ENCODE data around the gene SLC27A1. TPM values are rescaled to one million over a fixed set of nuclear protein-coding genes. Genes with fewer than 3 reads are reported as not detected.

Gene SLC27A1
- total RNA-seq, result 36.1 and 44.5 TPM in 2 replicates

DNA sequence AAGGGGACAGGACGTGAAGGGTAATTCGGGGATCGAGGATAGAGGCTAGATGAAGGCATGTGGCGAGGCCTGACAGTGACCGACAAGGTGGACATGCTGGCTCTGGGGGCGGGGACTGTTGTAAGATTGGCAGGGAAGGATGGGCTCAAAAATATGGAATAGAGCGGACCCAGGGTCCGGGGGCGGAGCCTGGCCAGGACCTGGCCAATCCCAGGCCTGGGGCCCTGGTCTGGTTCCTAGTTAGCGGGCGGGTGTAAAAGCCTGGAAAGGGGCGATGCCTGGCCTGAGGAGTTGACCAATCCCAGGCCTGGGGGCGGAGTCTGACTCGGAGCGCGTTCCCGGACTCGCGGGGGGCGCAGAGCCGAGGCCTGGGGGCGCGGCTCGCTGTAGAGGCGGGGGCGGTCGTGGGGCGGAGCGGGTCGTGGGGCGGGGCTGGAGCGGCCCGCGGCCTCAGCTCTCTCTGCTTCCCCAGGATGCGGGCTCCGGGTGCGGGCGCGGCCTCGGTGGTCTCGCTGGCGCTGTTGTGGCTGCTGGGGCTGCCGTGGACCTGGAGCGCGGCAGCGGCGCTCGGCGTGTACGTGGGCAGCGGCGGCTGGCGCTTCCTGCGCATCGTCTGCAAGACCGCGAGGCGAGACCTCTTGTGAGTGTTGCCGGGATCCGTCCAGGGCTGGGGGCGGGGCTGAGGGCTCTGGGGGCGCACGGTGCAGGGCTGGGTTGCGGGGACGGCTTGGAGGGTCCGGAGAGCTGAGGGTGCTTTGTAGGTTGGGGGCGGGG is at the start of gene SLC27A1:
Gene SLC27A1 (plus strand): TSS at position 457 of the 774 bp plus-strand sequence. CDS start 17 bp downstream, at position 474.

DNA sequence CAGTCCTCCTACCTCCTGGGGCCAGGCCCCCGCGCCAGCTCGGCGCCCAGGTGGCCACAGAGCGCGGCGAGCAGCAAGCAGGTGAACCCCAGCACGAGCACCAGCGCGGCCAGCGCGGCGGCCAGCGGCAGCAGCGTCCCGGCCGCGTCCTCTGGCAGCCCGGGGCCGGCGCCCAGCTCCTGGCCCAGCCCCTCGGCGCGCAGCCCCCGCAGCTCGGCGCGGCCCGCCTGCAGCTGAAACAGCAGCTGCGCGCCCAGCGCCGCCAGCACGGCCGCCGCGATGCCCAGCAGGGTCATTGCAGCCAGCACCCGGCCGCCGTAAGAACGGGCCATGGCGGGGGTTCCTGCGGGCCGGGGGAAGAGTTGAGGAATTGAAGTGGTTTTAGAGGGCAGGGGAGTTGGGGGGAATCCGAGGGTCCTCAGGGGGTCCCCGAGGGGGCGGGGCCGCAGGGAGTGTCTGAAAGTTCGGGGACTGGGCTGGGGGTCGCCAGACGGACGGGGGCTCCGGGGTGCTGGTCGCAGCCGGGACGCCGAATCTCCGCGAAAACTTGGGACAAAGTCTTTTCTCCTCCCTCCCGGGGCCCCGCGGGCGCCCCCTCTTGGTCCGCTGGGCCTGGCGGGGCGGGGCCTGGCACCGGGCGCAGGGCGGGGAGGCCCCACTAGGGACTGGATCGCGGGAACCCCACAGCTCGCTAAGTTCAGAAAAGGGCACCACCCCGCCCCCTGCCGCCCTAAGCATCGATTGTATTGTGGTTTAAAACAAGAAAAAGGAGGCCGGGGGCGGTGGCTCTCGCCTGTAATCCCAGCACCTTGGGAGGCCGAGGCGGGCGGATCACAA is 22.0 kb upstream of the SLC27A1 start, which contains the start of gene TMEM221:
Gene TMEM221 (minus strand): TSS at position 538 of the 837 bp plus-strand sequence. CDS start 206 bp downstream, at position 332.

DNA sequence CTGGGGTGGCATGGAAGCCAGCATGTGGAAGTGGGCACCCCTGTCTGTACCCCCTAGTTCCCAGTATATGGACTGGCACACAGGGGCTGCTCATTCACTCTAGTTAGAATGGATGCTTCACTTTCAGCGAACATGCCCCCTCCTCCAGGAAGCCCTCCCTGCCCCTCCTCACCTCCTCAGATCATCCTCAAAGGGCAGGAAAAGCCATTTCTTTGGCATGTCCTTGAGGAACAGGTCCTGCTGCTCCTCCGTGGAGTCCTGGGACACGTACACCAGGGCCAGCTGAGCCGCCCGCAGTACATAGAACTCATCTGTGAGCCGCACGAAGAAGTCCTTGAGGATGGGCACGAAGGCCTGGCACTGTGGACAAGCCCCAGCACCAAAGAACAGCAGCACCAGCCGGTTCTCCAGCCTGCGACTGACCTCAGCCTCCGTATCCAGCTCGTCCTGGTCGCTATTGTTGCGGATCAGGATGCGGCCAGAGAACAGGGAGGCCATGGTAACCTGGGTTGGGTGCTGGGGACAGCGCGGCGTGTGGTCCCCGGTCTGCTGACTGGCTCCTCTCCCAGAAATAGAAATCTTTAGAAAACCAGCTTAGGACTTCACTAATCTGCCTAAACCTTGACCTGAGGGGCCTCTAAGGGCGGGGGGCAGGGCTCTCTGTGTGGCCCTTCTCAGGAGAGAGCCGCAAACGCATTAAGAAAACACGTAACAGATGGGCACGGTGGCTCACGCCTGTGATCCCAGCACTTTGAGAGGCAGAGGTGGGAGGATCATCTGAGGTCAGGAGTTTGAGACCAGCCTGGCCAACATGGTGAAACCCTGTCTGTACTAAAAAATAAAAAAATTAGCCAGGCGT is 9.7 kb upstream of the SLC27A1 start, which contains the start of gene NXNL1:
Gene NXNL1 (minus strand): TSS at position 555 of the 859 bp plus-strand sequence. CDS start 57 bp downstream, at position 498.

DNA sequence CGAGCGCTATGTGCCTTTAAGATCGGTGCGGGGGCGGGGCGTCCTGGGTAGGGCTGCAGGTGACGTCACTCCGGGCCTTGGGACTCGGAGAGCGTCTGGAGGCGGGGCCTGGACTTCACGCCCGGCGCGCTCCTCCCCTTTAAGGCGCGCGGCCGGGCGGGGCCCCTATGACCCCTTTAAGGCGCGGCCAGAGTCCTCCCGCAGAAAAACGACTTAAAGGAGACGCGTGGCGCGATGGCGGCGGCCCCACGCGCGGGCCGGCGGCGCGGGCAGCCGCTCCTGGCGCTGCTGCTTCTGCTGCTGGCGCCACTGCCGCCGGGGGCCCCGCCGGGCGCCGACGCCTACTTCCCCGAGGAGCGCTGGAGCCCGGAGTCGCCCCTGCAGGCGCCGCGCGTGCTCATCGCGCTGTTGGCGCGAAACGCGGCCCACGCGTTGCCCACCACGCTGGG is 85.2 kb downstream of the SLC27A1 start, which contains the start of gene COLGALT1:
Gene COLGALT1 (plus strand): TSS at position 170 of the 449 bp plus-strand sequence. CDS start 65 bp downstream, at position 235.

Other genes starting within 250 kb of the SLC27A1 start
- 2.7 and 5.0 TPM in 2 replicates for gene OCEL1, start 244.3 kb upstream of the SLC27A1 start, total RNA-seq
- 41.2 and 59.3 TPM in 2 replicates for gene NR2F6, start 224.6 kb upstream of the SLC27A1 start, total RNA-seq
- 0.07 TPM in 1 of 2 replicates, not detected in the other for gene USHBP1, start 205.8 kb upstream of the SLC27A1 start, total RNA-seq
- 61.7 and 68.7 TPM in 2 replicates for gene BABAM1, start 203.1 kb upstream of the SLC27A1 start, total RNA-seq
- 0.40 and 0.52 TPM in 2 replicates for gene ANKLE1, start 188.6 kb upstream of the SLC27A1 start, total RNA-seq
- 13.8 and 14.9 TPM in 2 replicates for gene ABHD8, start 167.1 kb upstream of the SLC27A1 start, total RNA-seq
- 31.6 and 31.7 TPM in 2 replicates for gene MRPL34, start 164.7 kb upstream of the SLC27A1 start, total RNA-seq
- 29.8 and 36.2 TPM in 2 replicates for gene DDA1, start 161.0 kb upstream of the SLC27A1 start, total RNA-seq
- gene ANO8, start 135.7 kb upstream of the SLC27A1 start, total RNA-seq, result 7.8 and 8.8 TPM in 2 replicates
- 12.6 and 19.0 TPM in 2 replicates for gene GTPBP3, start 133.0 kb upstream of the SLC27A1 start, total RNA-seq
- gene PLVAP, start 93.2 kb upstream of the SLC27A1 start, total RNA-seq, result 0.20 and 0.33 TPM in 2 replicates
- 0.26 TPM in 1 of 2 replicates, not detected in the other for gene CCDC194, start 76.3 kb upstream of the SLC27A1 start, total RNA-seq
- 7.3 and 63.1 TPM in 2 replicates for gene BST2, start 64.9 kb upstream of the SLC27A1 start, total RNA-seq
- gene MVB12A, start 50.5 kb upstream of the SLC27A1 start, total RNA-seq, result 30.5 and 36.6 TPM in 2 replicates
- 0.20 and 0.23 TPM in 2 replicates for gene TMEM221, start 21.9 kb upstream of the SLC27A1 start, total RNA-seq
- gene NXNL1, start 9.6 kb upstream of the SLC27A1 start, total RNA-seq, result not detected in 2 replicates
- 48.4 and 65.4 TPM in 2 replicates for gene PGLS, start 41.1 kb downstream of the SLC27A1 start, total RNA-seq
- 123 and 160 TPM in 2 replicates for gene COLGALT1, start 85.1 kb downstream of the SLC27A1 start, total RNA-seq
- gene UNC13A, start 217.8 kb downstream of the SLC27A1 start, total RNA-seq, result 5.4 and 6.5 TPM in 2 replicates
- 56.9 and 69.9 TPM in 2 replicates for gene MAP1S, start 249.0 kb downstream of the SLC27A1 start, total RNA-seq

Measured in smooth muscle cell of the pulmonary artery (primary cell).